SU-DHL-6 (cell line): ENCODE results near the gene PRRX2.

ENCODE experiments used
- H2AFZ ChIP-seq: fragments of 200-600 bp; sonication (generic); 2 replicates; pipeline ENCODE4 v1.6.1; 2014; ENCODE audit warnings: low read depth, mild to moderate bottlenecking, moderate library complexity, mixed read lengths, antibody characterized with exemption, low read length; ENCODE audit not compliant: severe bottlenecking
- H3F3A ChIP-seq: fragments of 200-600 bp; shearing (Covaris generic); 2 replicates; pipeline ENCODE4 v1.6.0; 2016; ENCODE audit warnings: antibody characterized with exemption, mild to moderate bottlenecking; ENCODE audit not compliant: insufficient read depth
- H3K27ac ChIP-seq: fragments of 200-600 bp; sonication (generic); 2 replicates; pipeline ENCODE4 v1.5.1; 2016; ENCODE audit warnings: low read depth, mild to moderate bottlenecking, low read length, moderate library complexity, mixed read lengths
- H3K27me3 ChIP-seq: fragments of 200-600 bp; sonication (generic), shearing (Covaris generic); 2 replicates; pipeline ENCODE4 v1.6.0; 2014; ENCODE audit warnings: mild to moderate bottlenecking, low read length
- H3K36me3 ChIP-seq: fragments of 200-600 bp; sonication (generic); 2 replicates; pipeline ENCODE4 v1.6.1; 2014; ENCODE audit warnings: mild to moderate bottlenecking, low read length, mixed read lengths
- H3K4me2 ChIP-seq: fragments of 300-600, 200-600 bp; shearing (Covaris generic), sonication (generic); 2 replicates; pipeline ENCODE4 v1.6.0; 2014; ENCODE audit warnings: low read length, low read depth, mild to moderate bottlenecking; ENCODE audit not compliant: poor library complexity, severe bottlenecking
- H3K4me3 ChIP-seq: fragments of 200-600 bp; sonication (generic); 2 replicates; pipeline ENCODE4 v1.5.1; 2014; ENCODE audit warnings: antibody characterized with exemption, low read length, mild to moderate bottlenecking, mixed read lengths; ENCODE audit not compliant: insufficient read depth, poor library complexity, severe bottlenecking
- H3K79me2 ChIP-seq: fragments of 200-600 bp; sonication (generic); 2 replicates; pipeline ENCODE4 v1.6.1; 2014; ENCODE audit warnings: mild to moderate bottlenecking, low read length, moderate library complexity; ENCODE audit not compliant: insufficient read depth
- H3K9ac ChIP-seq: fragments of 200-600 bp; sonication (generic); 2 replicates; pipeline ENCODE4 v1.7.0; 2014; ENCODE audit warnings: mild to moderate bottlenecking, low read length
- H3K9me2 ChIP-seq: fragments of 200-600 bp; sonication (generic); replicated peaks from 2 replicates; pipeline ENCODE4 v1.6.1; 2014; ENCODE audit warnings: low read length; ENCODE audit not compliant: insufficient read depth
- H3K9me3 ChIP-seq: fragments of 200-600 bp; sonication (generic); 2 replicates; pipeline ENCODE4 v1.6.1; 2014; ENCODE audit warnings: low read length, mixed read lengths; ENCODE audit not compliant: insufficient read depth
- H4K20me1 ChIP-seq: fragments of 200-600 bp; sonication (generic); 2 replicates; pipeline ENCODE4 v1.6.1; 2014; ENCODE audit warnings: low read depth, mild to moderate bottlenecking, antibody characterized with exemption, low read length, moderate library complexity, mixed read lengths
- EZH2phosphoT487 ChIP-seq: fragments of 200-600 bp; sonication (generic), shearing (Covaris generic); conservative IDR thresholded peaks from 2 replicates; pipeline ENCODE4 v1.6.1; 2018; ENCODE audit warnings: mild to moderate bottlenecking, antibody characterized with exemption, low read length, moderate library complexity, mixed read lengths
- TF ChIP-seq, protein P1 (sequence below): fragments of 200-600 bp; sonication (generic); IDR thresholded peaks from one replicate; pipeline ENCODE4 v1.5.1; 2017; ENCODE audit warnings: antibody characterized with exemption, mild to moderate bottlenecking, low read length, moderate library complexity; ENCODE audit not compliant: insufficient read depth, poor library complexity, severe bottlenecking

The PRRX2 gene

DNA sequence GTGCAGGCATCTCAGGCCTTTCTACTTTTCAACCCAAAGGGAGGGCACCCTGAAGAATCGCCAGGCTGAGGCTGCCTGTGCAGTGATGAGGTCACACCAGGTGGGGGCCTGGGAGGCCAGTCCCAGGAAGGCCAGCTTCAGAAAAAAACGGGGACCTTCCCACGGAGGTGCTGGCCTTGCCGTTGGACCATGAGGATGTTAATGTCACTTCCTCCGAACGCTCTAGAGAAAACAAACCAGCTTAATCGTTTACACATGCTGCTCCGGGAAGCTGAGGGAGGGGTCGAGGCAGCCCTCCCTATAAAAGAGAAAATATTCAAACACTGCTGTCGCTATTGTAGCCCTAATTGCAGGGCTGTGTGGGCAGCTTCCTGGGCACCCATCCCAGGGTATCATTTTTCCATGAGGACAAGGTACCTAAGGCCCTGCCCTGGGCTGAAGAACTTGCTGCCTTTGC is 60.4 kb downstream of the PRRX2 start:
- no peak overlapping the region for H3K4me3 ChIP-seq
- no peaks in the 10 kb centered on the region for H3K79me2 ChIP-seq
- H3K27me3 ChIP-seq: no peaks in the 10 kb centered on the region
- no peaks in the 10 kb centered on the region for H3K36me3 ChIP-seq
- no peaks in the 10 kb centered on the region for H4K20me1 ChIP-seq
- H3K9me3 ChIP-seq: no peaks in the 10 kb centered on the region
- no peaks in the 10 kb centered on the region for H3F3A ChIP-seq
- no peak overlapping the region for H3K9ac ChIP-seq
- no peak overlapping the region for H2AFZ ChIP-seq
- no peaks in the 10 kb centered on the region for H3K9me2 ChIP-seq
- H3K27ac ChIP-seq: no peak overlapping the region
- no peak overlapping the region for H3K4me2 ChIP-seq
- TF ChIP-seq EZH2phosphoT487: no peak
- TF ChIP-seq, protein P1, sequence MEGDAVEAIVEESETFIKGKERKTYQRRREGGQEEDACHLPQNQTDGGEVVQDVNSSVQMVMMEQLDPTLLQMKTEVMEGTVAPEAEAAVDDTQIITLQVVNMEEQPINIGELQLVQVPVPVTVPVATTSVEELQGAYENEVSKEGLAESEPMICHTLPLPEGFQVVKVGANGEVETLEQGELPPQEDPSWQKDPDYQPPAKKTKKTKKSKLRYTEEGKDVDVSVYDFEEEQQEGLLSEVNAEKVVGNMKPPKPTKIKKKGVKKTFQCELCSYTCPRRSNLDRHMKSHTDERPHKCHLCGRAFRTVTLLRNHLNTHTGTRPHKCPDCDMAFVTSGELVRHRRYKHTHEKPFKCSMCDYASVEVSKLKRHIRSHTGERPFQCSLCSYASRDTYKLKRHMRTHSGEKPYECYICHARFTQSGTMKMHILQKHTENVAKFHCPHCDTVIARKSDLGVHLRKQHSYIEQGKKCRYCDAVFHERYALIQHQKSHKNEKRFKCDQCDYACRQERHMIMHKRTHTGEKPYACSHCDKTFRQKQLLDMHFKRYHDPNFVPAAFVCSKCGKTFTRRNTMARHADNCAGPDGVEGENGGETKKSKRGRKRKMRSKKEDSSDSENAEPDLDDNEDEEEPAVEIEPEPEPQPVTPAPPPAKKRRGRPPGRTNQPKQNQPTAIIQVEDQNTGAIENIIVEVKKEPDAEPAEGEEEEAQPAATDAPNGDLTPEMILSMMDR: no peak

DNA sequence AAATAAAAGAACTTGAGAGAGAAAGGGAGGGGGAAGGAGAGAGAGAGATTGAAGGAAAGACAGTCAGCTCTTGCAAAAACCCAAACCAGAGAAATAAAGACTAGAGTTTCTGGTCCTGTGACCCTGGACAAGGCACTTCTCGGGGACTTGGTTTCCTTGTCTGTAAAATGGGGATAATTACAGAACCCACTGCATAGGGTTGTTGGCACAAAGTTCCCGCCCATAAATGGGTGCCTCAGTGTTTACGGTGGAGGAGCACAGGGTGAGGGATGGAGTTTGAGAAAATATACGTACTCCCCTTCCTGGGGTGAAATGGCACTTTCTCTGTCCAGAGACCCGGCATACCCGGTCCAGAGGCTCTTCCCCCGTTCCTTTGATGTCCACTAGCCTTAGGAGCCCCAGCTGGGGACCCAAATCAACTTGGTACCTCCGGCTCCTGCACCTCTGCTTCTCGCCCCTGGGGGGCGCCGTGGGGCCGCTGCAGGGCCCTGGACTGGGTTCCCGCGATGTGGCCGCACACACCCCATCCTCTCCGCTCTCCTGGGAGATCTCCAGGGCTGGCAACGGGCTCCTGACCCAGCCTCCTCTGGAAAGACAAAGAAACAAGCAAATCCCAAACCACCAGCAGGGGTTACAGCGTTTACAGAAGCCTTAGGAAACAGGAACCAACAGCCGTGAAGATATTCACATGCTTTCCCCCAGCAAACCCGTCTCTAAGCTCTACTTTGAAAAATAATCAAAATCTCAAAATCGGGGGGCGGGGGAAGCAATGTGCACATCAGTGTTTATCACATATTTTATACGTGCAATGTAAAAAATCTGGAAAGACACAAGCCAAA is 61.1 kb downstream of the PRRX2 start:
- Histone ChIP-seq H4K20me1 (no peaks in the 10 kb centered on the region), H3K4me2 (no peak overlapping the region), H3K79me2 (no peaks in the 10 kb centered on the region), H3K27ac (no peak overlapping the region), H3K9ac (no peak overlapping the region), H3K9me3 (no peaks in the 10 kb centered on the region), H3F3A (no peaks in the 10 kb centered on the region), H2AFZ (no peak overlapping the region), H3K4me3 (no peak overlapping the region), H3K36me3 (no peaks in the 10 kb centered on the region), H3K9me2 (no peaks in the 10 kb centered on the region), H3K27me3 (no peaks in the 10 kb centered on the region)
- TF ChIP-seq, protein P1: peak; percentile 78
- no peak for TF ChIP-seq EZH2phosphoT487

DNA sequence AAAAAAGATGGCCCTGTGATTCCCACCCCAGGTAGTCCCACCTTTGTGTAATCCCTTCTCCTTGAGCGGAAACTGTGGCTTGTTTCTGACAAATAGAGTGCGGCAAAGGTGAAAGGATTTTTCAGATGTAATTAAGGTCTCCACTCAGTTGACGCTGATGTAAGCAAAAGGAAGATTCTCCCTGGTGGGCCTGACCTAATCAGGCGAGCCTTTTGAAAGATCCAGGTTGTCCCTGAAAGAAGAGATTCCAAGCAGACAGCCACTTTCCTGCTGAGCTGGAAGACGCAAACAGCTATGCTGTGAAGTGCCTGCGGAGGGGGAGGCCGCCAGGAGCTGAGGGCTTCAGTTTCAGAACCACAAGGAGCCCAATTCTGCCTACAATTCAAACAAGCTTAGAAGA is 63.3 kb downstream of the PRRX2 start:
- Histone ChIP-seq H3K9me2 (no peaks in the 10 kb centered on the region), H3K9ac (no peak overlapping the region), H3F3A (no peaks in the 10 kb centered on the region), H3K4me2 (no peak overlapping the region), H4K20me1 (no peaks in the 10 kb centered on the region), H2AFZ (no peak overlapping the region), H3K27ac (no peak overlapping the region), H3K9me3 (no peaks in the 10 kb centered on the region), H3K36me3 (no peaks in the 10 kb centered on the region), H3K27me3 (no peaks in the 10 kb centered on the region), H3K4me3 (no peak overlapping the region), H3K79me2 (no peaks in the 10 kb centered on the region)
- TF ChIP-seq, protein P1: no peak
- no peak for TF ChIP-seq EZH2phosphoT487
